ENCODE measurements around the gene KCNQ1.

The KCNQ1 gene

DNA sequence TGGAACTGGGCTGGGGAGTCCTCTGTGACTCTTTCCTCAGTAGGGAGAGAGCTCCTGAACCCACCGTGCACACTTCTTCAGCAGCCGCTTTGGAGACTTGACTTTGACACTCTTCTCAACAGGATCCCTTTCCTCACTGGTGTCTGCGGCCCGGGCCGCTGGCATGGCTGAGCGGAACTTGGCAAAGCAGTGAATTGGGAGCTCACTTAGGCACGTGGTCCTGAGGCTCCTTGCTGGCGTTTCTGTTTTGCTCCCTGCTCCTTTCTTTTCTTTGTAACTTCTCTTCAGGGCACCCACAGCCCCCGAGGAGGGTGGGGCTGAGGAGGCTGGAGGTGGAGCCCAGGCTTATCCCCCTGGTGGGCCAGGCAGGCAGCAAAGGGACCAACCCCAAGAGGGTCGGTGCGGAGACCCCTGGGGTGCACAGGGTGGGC lies 263.4 kb downstream of the KCNQ1 start:
- FAIRE-seq: no peak
- no peak for DNase-seq (ENCODE audit: low spot score)

DNA sequence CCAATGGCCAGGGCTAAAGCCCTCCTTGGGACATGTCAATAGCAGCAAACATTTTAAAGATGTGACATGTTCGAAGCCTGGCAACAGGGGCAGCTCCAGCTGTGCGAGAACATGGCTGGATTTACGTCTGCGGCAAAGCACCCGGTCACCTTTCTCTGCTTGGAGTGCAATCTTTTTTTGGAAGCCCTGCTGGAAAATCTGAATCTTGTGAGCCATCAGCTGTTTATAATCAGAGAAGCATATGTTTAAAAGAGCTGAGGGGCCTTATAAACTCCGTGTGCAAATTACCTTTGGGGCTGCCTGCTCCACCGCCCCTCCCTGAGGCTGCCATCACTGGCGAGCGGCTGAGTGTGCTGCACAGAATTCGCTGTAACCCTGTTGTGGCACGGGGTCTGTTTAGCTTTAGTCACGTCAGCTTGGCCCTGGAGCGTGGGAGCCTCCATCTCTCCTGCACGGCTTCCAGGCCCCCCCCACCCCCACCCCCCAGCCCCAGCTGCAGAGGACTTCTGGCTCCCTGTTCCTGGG lies 264.0 kb downstream of the KCNQ1 start:
- DNase-seq (ENCODE audit: low spot score): no peak
- FAIRE-seq: no peak

DNA sequence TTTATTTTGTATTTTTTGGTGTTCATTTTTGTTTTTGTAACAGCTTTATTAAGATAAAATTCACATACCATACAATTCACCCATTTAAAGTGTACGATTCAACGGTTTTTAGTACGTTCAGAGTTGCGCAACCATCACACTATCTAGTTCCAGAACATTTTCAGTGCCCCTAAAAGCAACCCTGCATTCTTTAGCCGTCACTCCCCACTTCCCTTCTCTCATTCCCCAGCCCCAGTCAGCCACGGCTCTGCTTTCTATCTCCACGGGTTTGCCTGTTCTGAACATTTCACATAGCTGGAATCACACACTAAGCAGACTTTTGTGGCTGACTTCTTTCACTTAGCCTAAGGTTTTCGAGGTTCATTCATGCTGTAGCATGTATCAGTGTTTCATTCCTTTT lies 264.6 kb downstream of the KCNQ1 start:
- no peak for DNase-seq (ENCODE audit: low spot score)
- FAIRE-seq: no peak

DNA sequence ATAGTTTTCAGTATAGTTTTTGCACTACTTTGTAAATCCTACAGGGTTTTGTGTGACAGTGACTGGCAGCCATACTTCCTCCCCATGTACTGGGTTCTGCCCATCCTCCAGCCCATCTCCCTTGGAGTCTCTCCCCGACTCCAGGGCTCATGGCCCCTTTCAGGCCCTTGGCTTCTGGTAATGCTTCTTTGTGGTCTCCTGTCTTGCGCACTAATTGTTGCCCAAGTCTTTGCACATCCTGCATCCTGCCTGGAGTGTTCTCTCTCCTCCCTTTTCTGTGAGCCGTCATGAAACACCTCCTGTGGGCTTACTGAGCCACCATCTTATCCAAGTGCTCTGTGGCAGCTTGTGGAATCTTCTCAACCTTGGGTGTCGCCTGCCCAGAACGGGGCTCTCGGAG lies 266.4 kb downstream of the KCNQ1 start:
- FAIRE-seq: no peak
- DNase-seq (ENCODE audit: low spot score): no peak

DNA sequence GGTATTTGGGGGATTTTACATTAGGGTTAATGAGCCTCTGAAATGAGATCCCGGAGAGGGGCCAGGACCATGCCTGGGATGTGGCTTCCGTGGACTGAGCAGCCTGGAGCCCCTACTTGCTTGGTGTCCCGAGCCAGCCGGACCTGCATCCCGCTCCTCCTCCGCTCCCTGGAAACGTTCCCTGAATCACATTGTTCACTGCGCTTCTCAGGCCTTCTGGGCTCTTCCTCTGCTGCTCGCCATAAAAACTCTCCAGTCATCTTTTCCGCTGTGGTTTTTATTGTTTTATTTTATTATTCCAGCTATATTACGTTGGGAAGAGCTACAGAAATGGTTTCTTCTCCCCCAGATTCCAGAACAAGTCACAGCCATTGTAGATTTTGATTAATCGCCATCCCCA lies 268.3 kb downstream of the KCNQ1 start:
- DNase-seq (ENCODE audit: low spot score): no peak
- FAIRE-seq: no peak

DNA sequence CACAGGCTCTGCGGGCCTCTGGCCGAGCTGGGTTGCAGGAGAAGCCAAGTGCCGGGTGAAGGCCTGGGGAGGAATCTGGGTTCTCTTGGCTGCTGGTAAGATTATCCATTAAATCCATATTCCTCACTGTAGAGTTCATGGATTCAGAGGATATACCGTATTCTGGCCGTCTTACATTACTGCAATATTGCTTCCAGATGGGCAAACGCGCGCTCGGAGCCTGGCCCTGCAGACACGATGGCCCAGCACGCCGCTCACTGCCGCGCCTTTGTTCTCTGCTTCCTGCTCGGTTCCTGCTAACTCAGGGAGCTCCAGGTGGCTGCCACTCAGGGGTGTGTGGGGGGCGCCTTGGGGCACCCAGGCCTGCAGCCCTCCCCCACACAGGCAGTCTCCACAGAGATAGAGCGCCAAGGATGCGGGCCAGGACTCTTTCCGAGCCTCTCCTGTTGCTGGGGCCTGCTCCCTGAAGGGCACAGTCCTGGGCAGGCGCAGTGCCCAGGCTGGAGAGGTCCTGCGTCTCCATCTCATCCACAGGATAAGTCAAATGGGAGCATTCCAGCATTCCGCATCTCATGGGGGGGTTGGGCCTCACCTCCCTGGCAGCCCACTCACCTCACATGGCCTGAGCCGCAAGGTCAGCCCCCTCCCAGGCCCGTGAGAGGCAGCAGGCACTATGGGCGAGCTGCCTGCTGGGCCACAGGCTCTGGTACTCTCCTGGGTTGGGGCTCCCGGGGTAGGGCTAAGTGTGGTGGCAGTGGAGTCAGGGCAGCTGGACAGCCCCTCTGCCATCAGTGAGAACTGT lies 269.1 kb downstream of the KCNQ1 start:
- FAIRE-seq: no peak
- no peak for DNase-seq (ENCODE audit: low spot score)

DNA sequence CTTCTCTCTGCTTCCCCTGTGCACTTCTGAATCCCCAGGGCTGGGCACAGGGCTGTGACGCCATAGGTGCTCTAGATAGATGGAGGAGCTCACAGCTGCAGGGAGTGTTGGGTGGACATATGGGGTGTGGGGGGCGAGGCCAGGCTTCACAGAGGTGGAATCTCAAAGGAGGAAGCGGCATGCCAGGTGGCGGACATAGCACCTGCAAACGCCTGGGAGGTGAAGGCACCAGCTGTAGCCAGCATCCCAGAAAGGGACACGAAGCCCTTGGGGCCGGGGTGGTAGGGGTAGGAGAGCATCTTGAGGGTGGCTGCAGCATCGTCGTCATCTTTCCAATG lies 269.6 kb downstream of the KCNQ1 start:
- no peak for DNase-seq (ENCODE audit: low spot score)
- no peak for FAIRE-seq

DNA sequence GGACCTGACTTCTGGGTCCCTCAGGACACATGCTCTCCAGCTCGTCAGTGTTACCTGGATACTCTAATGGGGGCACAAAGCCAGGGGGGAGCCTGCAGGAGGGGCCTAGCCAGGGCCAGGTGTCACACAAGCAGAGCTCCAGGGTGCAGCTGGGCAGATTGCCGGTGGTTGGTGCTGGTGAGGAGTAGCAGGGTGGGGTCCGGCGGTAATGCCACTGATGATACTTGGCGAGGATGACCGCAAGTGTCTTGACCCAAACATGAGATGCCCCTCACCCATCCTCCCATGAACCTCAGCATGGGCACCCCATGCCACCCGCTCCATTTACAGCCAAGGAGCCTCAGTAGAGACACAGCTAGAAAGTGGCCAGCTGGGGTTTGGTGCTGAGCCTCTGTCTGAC lies 270.1 kb downstream of the KCNQ1 start:
- FAIRE-seq: no peak
- no peak for DNase-seq (ENCODE audit: low spot score)

DNA sequence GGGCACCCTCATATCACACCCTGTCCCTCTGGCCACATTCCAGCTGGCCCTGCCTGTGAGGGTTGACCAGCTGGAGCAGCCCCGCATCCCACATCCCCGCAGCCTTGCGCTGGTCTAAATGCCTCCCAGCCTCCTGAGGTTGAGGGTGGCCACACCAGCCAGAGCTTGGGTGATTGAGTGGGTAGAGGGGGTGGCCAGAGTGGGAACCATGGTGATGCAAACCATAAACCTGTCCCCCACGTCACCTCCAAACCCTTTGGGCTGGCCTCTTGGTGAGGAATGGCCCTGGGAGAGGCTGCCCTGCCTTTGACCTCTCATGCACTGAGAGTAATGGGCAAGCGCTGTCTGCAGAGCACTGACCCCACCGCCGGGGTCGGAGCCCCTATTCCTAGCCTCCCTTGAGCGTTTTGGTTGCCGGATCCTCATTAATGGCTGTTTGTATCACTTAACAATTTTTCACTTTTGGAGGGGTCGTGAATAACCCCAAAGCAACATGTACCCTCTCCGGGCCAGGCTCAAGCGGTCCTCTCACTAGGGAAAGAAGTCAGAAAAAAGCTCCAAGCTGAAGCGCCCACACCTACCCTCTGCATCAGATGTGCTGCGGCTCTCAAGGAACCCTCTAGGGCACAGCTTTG lies 271.0 kb downstream of the KCNQ1 start:
- FAIRE-seq (no peak), DNase-seq (ENCODE audit: low spot score) (no peak)

DNA sequence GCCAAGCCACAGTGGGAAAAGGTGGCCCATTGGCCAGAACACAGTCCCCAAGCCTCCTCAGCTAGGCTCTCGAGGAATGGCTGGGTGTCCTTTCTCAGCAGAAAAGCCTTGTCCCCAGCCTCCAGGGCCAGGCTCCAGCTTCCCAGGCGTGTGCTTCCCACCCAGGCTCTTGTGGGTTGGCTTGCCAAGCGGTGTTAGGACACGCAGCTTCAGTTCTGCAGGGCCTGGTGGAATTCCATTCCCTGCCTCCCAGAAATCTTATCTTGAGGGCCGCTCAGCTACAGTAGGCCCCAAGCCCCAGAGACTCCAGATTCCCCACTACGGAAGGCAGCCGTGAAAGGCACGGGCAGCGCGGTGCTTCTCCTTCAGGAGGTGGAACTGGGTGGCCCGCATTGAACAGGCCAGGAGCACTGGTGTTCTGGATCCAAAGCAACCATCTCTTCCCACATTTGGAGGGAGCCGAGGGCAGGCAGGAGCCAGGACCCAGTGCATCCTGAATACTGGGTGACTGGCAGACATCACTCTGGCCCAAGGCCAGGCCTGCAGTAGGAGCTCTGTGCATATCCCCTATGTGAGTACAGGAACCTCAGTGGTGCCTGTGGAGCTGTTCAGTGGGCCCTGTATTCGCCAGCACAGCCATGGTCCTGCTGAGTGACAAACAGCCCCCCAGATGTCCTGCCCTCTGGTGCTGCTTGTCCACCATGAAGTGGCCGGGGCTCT lies 271.7 kb downstream of the KCNQ1 start:
- DNase-seq (ENCODE audit: low spot score): no peak
- no peak for FAIRE-seq

DNA sequence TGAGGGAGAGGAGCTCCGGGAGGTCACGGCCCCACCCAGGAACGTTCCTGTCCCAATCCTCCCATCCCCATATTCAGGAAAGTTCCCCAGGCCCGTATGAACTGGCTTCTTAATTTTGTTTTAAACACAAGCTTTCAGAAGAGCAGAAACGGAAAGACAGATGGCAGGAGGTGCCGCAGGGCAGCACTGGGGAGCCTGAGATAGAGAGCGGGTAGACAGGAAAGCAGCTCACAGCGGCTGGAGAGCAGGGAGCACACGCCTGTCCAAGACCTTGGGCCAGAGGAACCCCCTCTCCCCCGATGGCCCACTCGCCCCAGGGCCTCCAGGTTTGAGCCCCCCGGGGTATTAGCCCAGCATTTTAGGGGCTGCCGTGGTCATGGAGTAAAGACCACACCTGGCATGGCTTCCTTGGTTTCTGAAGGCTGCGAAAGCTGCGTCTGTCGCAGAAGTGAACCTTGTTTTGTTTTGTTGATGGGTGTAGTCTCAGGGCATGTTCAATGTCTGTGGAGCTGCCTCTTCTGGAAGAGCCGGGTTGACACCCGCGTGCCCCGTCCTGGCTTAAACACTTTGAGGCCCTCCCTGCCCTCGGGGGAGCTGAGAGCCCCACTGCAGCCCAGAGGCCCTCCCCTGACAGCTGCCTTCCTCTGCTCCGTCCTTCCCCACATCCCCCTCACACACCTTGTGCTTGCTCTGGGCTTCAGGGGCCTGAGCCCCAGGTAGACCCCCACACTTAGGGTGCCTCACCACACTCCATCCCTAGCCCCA lies 272.9 kb downstream of the KCNQ1 start:
- DNase-seq (ENCODE audit: low spot score) (no peak), FAIRE-seq (no peak)

DNA sequence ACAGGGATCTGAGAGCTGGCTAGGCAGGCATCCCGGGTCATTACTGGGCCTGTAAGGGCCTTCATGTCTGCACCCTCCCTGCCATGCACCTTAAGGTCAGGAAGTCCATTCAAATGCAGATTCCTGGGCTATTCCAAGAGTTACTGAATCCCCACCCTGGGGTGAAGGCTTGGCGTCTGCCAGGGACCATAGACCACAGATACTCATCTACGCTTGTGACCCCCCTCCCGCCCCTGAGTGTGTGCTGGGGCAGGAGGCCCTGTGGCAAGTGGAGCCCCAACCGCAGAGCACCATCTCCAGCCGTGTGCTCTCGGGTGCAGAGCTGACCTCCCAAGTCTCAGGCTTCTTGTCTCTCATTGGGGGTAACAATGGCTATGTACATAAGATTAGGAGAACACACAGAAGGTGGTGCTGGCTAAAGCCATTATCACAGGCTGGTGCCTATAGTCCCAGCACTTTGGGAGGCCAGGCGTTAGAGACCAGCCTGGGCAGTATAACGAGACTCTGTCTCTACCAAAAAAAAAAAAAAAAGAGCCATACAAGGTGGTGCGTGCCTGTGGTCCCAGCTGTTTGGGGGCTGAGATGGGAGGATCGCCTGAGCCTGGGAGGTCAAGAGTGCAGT lies 274.1 kb downstream of the KCNQ1 start:
- DNase-seq (ENCODE audit: low spot score) (no peak), FAIRE-seq (no peak)

DNA sequence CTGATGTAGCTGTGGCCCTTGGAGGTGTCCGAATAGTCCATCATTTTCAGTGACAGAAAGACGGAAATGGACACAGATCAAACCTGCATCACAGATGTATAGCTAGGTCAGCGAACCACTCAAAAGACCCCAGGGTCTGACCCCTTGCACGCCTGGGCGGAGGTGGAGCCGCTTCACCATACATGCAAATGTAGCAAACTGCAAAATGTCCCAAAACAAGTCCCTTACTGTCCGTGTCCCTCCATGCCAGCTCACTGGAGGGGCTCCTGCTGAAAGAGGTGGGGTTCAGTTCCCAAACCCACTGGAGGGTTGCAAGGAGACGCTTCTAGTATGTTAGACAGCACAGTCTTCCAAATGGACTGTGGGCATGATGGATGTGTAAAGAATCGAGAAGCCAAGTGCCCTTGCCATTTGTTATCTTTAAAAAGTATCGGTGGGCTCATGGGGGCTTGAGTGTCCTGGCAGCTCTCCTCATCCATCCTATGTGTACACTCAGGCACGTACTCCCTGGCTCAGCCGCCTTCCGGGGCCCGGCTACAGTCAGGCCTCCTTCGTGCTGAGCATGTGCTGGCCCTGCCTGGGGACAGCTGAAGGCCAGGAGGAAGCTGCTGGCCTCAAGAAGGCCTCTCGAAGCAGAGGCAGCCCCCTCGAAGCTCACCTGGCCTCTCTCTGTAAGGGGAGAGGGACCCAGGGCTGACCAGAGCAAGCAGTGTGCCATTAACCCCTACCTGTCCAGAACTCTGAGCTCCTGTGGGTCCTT lies 275.2 kb downstream of the KCNQ1 start:
- no peak for FAIRE-seq
- DNase-seq (ENCODE audit: low spot score): no peak

DNA sequence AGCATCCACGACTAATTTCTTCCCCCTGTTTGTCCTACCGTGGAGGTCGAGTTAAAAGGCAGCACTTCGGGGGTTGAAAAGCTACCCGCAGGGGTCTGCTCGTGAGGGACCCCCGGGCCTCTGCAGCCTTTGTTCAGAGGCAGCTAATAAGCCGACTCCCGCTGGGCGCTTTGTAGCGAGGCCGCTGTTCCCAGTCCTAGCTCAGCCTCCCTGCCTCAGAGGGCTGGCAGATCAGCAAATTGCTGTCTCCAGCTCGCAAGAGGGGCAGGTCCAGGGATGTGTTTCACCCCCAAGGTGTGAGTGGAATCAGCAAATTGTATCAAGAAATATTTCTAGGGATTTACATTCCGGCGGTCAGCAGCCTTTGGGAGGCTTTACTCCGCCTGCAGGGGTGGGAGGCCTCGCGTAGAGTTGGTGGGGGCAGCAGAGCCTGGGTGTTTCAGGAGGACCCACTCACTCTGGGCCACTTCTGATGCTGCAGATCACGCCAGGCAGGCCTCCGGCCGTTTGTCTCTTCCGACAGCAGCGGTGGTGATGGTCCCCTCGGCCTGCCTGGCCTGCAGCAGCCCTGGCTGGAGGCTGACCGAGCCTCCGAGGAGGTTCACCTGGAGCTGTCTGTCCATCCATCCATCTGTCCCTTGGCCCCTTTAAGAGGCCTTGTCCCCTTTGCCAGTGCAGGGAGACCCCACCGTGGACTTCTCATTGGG lies 276.6 kb downstream of the KCNQ1 start:
- DNase-seq (ENCODE audit: low spot score) (no peak), FAIRE-seq (no peak)

DNA sequence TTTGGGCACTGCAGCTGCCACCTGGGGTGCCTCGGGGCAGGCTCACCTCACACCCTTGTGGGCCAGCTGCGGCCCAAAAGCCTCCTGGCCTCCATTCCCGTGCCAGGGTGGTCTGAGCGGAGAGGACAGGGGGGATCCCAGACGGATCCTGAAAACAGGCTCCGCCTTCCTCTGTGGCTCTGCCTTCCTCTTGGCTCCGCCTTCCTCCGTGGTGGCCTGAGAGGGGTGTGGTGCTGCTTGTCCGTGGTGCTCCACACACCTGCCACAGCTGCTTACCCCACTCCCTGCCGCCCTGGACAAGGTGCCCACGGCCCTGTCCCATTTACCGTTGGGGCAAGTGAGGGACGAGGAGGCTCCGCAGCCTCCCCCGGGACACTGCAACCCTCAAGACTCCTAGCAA lies 278.1 kb downstream of the KCNQ1 start:
- DNase-seq (ENCODE audit: low spot score) (no peak), FAIRE-seq (no peak)

DNA sequence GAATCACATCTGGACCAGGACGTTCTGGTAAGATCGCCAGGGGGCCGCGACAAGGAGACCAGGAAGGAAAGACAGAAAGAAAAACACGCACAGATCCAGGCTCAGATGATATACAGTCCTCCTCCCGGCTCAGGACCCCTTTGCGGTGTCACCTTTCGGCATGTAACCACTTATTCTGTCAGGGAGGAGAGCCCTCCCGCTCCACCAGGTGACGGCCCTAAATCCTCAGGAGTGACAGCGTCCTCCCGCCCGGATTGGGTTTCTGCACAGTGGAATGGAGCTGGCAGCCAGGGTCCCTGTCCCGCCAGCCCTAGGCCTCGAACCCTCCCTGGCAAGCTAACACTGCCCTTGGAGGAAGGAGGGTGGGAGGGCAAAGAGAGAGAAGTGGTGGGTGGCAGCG lies 279.3 kb downstream of the KCNQ1 start:
- FAIRE-seq (no peak), DNase-seq (ENCODE audit: low spot score) (no peak)

DNA sequence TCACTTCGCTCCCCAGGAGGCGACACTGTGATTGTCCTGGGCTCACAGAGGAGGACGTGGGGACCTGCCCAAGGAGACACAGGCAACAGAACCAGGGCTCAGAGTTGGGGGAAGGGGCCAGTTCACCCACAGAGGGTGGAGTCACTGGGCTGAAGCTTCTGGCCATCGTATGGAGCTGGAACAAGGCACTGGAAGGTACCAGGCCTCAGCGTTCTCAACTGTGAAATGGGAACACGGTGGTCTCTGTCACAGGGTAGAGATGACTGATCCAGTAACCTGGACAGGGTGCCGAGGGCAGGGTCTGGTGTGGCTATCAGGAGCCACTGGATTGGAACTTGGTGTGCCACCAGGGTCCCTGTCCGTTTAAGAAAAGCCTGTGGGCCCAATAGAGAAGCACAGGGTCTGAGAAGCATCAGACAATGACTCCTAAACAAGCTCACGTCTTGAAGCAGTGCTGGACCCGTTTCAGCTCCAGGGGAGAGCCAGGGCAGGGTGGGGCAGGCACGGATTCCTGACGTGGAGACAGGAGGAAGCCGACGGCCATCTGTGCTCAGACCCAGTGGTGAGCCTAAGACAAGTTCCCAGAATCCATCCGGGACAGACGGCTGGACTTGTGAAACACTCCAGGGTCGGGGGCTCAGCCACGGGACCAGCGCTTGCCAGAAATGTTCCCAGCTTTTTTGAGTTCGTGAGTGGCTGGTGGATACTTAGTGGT lies 280.0 kb downstream of the KCNQ1 start:
- FAIRE-seq: no peak
- DNase-seq (ENCODE audit: low spot score): no peak

DNA sequence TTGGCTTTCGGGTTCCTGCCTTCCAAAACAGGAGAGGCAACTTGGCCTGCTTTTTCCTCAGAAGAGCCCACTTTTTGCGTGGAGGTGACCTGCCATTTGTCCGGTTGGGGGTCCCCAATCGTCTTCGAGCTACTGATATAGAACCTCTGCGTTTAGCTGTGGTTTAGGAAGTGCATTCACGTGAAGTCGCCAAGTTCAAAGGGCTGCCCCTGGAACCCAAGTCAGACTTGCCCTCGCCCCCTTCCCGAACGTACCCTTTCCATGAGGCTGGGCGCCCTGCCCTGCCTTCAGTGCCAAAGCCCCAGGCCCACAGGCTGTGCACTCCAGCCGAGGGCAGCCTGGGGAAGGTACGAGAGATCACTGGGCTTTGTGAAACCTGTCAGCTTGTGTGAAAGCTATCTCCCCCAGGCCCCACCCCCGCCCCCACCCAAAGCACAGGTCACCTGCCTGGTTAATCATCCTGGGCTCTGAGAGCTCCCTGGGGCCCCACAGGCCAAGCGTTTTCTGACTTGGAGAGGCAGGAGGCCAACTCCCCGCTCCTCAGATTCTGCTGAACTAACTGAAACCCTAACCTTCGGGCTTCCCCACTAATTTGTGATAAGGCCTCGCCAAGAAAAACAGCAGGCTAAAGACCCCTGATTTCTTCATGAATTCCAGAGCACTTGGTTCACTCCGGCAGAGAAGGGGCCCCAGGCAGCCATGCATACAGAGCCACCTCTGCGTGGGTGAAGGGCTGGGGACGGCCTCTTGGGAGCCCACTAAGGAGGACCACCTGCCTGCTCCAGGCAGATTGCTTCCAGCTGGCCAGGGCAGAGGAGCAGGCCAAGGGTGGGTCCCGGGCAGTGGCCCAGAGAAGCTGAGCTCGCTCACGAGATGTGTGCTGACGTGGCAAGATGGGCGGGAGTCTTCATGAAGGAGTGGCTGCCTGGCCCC lies 280.8 kb downstream of the KCNQ1 start:
- DNase-seq (ENCODE audit: low spot score) (no peak), FAIRE-seq (no peak)
